Dedifferentiated amniotic fluid mesenchymal stem cell (primary cell): Measurements from ENCODE around the gene LRFN2.

ENCODE experiments used
- DNase-seq: peaks from one replicate; pipeline ENCODE4 v3.0.0-alpha.2; 2016; ENCODE audit errors: extremely low spot score

Gene LRFN2

DNA sequence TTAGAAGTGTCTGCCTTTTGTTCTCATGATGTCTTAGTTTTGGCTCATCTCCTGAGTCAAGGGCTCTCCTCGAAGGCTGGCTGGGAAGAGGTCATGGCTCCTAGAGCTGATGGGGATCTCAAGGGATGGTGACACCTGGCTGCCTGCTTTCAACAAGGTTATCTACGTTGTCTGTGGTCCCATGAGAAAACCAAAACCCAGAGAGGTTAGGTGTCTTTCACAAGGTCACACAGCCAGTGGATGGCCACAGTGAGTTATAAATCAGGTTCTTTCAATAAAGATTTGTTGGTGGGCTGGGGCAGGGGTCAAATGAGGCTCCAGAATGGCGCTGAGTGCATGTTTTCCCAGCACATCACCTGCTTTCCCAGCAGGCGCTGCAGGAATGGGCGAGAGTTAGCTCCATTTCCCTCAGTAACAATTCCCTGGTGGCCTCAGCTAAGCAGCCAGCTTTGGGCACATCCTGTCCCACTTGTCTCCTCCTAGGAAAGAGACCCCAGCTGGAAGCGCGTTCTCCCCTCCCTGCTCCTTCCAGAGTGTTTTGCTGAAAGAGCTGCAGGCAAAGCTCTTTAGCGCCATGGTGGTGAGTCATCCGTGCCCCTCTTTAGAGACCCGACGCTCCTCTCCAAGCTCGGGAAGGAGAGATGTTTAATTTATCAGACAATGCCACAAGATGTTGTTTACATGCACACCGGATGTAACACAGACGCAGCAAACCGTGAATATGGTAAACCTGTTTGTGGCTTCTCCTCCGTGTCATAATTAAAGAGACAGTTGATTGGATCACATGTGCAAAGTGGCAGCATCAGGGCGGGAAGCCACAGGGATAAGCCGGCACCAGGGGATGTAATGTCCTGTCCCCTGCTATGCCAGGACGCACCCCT, 109.7 kb downstream of the LRFN2 start:
- no peak for DNase-seq

DNA sequence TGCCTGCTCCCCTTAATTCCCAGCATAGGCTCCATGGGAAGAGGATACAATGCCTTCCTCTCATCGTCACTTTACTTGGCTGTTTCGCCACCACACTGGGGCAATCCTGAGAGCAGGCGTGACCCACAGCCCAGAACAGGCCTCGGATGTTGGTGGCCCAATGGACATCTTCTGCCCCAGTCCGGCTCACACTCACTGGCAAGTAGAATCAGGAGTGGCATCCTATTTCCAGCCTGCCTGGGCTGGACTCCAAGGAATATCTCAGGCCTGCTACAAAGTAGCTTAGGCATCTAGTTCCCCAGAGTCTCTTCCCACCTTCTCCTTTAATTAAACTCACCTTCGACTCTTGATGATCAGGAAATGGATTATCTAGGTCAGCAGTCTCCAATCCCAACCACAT, 110.5 kb downstream of the LRFN2 start:
- no peak for DNase-seq

DNA sequence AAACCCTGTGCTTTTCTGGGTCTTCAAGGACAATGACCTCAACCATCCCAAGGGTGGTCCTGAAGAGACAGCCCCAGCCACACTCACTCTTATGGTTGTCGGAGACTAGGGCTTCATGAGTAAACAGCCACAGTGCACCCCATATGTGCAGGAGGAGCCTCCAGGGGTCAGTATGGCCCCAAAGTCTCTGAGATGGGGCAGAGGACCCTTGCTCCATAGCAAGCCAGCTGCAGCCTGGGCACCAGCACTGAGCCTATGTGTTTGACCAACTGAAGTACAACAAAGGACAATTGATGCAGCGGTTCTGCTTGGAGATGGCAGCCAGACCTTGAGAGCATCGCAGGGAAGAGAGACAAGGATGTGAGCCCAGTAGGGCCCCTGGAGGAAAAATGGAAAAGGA, 112.2 kb downstream of the LRFN2 start:
- DNase-seq, result no peak

DNA sequence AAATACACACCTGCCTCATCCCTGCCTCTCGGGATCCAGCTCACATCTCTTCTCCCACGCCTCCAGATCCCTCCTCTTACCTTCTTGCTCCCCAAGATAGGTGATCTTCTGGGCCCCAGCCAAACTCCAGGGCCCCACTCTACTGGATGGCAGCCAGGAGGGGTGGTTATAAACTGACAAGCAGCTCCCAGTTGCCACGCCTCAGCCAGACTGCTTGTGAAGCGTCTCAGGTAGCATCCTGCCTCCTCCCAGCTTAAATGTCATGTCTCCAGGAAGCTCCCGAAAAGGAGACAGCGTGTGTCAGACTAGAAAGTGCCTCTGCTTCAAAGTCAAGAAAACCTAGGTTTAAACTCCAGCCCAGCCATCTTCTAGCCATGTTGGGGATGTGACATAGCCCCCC, 114.1 kb downstream of the LRFN2 start:
- no peak for DNase-seq

GRCh38 chr6:40472353-40472752, 114.8 kb downstream of the LRFN2 start:
- DNase-seq, result no peak

DNA sequence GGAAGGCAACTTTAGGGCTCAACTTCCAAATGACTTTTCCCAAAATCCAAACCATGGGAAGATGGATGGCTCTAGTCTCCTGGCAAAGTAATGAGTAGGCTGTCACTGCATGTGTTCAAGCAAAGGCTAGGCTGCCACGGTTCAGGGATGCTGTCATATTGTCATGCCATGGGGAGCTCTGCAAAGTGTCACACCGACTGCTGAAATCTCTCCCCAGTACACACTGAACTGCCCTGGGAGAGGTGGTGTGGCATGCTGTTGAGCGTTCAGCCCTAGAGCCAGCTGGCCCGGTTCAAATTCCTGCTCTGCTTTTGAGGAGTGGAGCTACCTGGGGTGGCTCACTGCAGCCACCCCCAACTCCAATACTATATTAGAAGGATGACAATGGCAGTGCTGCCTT, 115.9 kb downstream of the LRFN2 start:
- no peak for DNase-seq

DNA sequence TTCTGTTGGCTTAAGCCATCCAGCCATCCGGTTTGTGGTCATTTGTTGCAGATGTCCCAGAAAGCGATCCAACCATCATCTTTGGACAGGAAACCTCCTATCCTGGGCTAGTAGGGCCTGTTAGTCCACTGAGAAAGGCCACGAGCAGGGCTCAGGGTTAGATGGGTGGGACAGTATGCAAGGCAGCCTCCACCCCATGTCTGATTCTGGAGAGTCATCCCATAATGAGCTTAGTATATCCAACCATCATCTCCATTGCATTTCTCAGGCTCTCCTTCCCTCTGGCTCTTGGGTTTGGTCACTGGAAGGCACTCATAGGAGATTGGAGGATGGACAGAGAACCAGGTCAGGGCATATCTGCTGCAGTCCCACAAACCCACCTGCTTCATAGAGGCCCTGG, 117.8 kb downstream of the LRFN2 start:
- DNase-seq, result no peak

GRCh38 chr6:40466986-40467539, 120.1 kb downstream of the LRFN2 start:
- DNase-seq, result no peak

GRCh38 chr6:40461643-40462042, 125.5 kb downstream of the LRFN2 start:
- DNase-seq, result no peak

DNA sequence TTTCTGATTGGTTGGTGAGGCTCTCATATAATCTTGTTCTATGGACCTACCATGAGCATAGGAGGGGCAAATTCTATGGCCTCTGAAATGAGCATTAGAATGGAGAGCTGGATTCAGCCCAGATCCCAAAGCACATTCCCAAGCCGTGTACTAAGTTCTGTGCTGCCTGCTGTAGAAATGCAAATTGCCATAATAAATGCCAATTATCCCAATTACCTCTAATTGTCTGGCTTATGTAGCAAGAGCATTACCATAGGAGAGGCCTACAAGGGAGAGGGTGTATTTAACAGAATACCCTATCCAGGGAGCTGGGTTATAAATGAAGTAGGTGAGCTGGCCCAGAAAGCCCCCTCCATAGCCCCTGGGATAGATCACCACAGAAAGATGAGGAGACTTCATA, 126.8 kb downstream of the LRFN2 start:
- DNase-seq, result no peak

DNA sequence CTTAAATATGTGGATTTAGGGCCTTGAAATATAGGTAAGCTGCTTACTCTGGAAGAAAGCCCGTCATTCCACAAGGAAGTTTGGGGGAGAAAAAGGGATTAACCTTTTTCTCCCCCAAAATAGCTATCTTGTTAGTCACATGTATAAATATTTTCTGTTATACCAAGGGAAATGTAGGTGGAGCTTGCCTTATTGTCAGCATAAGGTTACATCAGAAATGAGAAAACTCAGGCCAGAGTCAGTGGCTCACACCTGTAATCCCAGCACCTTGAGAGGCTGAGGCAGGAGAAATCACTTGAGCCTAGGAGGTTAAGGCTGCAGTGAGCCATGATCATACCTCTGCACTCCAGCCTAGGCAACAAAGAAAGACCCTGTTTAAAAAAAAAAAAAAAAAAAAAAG, 129.9 kb downstream of the LRFN2 start:
- DNase-seq, result no peak

GRCh38 chr6:40456390-40457013, 130.7 kb downstream of the LRFN2 start:
- DNase-seq, result no peak

DNA sequence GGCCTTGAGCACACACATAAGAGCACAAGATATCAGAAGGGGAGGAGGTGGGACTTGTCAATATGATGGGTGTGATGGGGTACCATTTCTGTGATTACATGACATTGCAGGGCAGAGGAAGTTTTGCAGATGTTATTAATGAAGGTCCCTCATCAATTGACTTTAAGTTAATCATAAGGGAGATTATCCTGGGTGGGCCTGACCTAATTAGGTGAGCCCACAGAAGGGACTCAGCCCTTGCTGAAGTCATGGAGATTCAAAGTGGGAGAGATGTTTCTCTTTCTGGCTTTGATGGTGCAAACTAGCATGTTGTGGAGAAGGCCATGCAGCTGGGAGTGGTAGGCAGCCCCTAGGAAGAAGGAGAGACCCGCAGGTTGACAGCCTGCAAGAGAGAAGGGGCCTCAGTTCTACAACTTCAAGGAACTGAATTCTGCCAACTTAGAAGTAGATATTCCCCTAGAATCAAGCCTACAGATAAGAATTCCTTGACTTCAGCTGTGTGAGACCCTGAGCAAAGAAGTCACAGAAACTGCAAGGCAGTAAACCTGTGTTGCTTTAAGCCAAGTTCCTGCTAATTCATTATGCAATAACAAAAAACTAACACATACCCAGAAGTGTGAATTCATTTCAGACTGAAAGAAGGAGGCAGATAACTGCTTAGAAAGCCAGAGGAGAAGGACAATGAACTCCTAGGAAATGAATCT, 131.3 kb downstream of the LRFN2 start:
- no peak for DNase-seq

GRCh38 chr6:40450483-40450882, 136.7 kb downstream of the LRFN2 start:
- DNase-seq, result no peak

GRCh38 chr6:40444811-40445210, 142.4 kb downstream of the LRFN2 start:
- no peak for DNase-seq

DNA sequence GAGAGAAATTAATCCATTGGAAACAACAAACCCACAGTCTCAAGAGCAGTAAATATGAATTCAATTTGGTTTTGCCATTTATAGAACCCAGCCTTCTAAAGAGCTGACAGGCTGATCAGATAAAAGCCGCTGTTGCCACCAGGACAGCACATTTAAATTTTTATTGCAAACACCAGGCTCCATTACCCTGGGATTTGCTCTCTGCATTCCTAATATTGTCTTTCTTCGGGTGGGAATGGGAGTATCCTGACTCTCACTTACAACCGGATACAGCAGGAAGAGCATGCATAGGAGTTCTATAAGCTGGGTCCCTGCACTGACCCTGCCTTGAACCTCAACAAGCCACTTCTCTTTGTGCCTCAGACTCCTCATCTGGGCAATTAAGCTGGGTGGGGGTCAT, 142.9 kb downstream of the LRFN2 start:
- DNase-seq, result no peak

GRCh38 chr6:40443842-40444241, 143.3 kb downstream of the LRFN2 start:
- DNase-seq, result no peak

- no peak for DNase-seq
Measured at GRCh38 chr6:40442591-40442990, 144.6 kb downstream of the LRFN2 start.

- no peak for DNase-seq
Measured at GRCh38 chr6:40441150-40441549, 146.0 kb downstream of the LRFN2 start.

DNA sequence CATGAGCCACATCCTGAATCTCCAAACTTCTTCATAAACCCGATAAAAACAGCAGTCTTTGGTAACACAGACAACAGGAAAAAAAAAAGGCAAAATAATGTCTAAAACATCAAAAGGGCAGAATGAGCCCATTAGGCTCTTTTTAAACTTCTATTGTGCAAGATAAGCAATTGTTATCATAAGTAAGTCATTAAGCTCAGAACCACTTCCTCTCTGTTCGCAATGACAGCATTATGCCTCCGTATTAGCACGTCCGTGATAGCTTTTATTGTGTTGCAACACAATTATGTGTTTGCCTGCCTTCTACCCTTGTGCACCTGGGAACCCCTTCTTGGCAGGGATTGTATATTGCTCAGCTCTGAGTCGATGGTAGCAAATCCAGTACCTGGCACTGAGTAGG, 147.1 kb downstream of the LRFN2 start:
- no peak for DNase-seq

GRCh38 chr6:40439026-40439800, 148.0 kb downstream of the LRFN2 start:
- no peak for DNase-seq
